Mesendoderm (in vitro differentiated cells): ENCODE results near the gene HOMER1.

Experiments used
- DNase-seq: peaks from one replicate; pipeline ENCODE4 v3.0.0; 2013
- H2AK5ac ChIP-seq: 2 replicates; pipeline ENCODE4 v1.6.1; 2013; ENCODE audit warnings: low read length, inconsistent platforms
- H2BK120ac ChIP-seq: 2 replicates; pipeline ENCODE4 v1.6.1; 2013; ENCODE audit warnings: low read depth, mild to moderate bottlenecking, low read length, moderate library complexity, mixed read lengths
- H2BK15ac ChIP-seq: replicated peaks from 2 replicates; pipeline ENCODE4 v1.6.1; 2013; ENCODE audit warnings: low read depth, mild to moderate bottlenecking, moderate library complexity
- H2BK5ac ChIP-seq: 2 replicates; pipeline ENCODE4 v1.6.1; 2013; ENCODE audit warnings: low read length, inconsistent platforms
- H3K18ac ChIP-seq: 2 replicates; pipeline ENCODE4 v1.6.1; 2013; ENCODE audit warnings: mild to moderate bottlenecking, low read length, mixed read lengths
- H3K23ac ChIP-seq: one replicate; pipeline ENCODE4 v1.6.1; 2013; ENCODE audit warnings: low read length
- H3K27ac ChIP-seq: 2 replicates; pipeline ENCODE4 v1.5.1; 2013; ENCODE audit warnings: low read depth, mild to moderate bottlenecking, inconsistent platforms, low read length, moderate library complexity
- H3K27me3 ChIP-seq: 2 replicates; pipeline ENCODE4 v1.6.1; 2013; ENCODE audit warnings: low read length, control low read depth, mild to moderate bottlenecking, inconsistent platforms; ENCODE audit not compliant: insufficient read depth, poor library complexity
- H3K36me3 ChIP-seq: 2 replicates; pipeline ENCODE4 v1.6.1; 2013; ENCODE audit warnings: low read length, inconsistent platforms; ENCODE audit not compliant: control insufficient read depth, insufficient read depth
- H3K4ac ChIP-seq: one replicate; pipeline ENCODE4 v1.6.1; 2013; ENCODE audit warnings: low read depth, mild to moderate bottlenecking, low read length, moderate library complexity
- H3K4me1 ChIP-seq: 2 replicates; pipeline ENCODE4 v1.6.1; 2013; ENCODE audit warnings: low read depth, low read length, inconsistent platforms; ENCODE audit not compliant: control insufficient read depth
- H3K4me2 ChIP-seq: 2 replicates; pipeline ENCODE4 v1.6.1; 2013; ENCODE audit warnings: low read length
- H3K4me3 ChIP-seq: 2 replicates; pipeline ENCODE4 v1.5.1; 2013; ENCODE audit warnings: mild to moderate bottlenecking, low read length
- H3K56ac ChIP-seq: one replicate; pipeline ENCODE4 v1.6.1; 2013; ENCODE audit warnings: low read length
- H3K79me1 ChIP-seq: 2 replicates; pipeline ENCODE4 v1.6.1; 2013; ENCODE audit warnings: low read length, inconsistent platforms
- H3K79me2 ChIP-seq: 2 replicates; pipeline ENCODE4 v1.6.1; 2013; ENCODE audit warnings: mild to moderate bottlenecking, low read length; ENCODE audit not compliant: control insufficient read depth, insufficient read depth
- H3K9ac ChIP-seq: 2 replicates; pipeline ENCODE4 v1.6.1; 2013; ENCODE audit warnings: low read length, inconsistent platforms
- H4K5ac ChIP-seq: one replicate; pipeline ENCODE4 v1.6.1; 2013; ENCODE audit warnings: low read length
- H4K8ac ChIP-seq: one replicate; pipeline ENCODE4 v1.6.1; 2013; ENCODE audit warnings: low read depth, mild to moderate bottlenecking, control low read depth, low read length, moderate library complexity
- WGBS: extraction: QIAGEN DNeasy Blood & Tissue Kit; methylation state at CpG from one replicate; pipeline ENCODE4 v1.1.7; 2013; ENCODE audit warnings: low lambda C conversion rate, missing lambda C conversion rate; ENCODE audit not compliant: insufficient coverage; ENCODE audit errors: extremely low coverage; 5-methylcytosine and 5-hydroxymethylcytosine counted together

The HOMER1 gene

DNA sequence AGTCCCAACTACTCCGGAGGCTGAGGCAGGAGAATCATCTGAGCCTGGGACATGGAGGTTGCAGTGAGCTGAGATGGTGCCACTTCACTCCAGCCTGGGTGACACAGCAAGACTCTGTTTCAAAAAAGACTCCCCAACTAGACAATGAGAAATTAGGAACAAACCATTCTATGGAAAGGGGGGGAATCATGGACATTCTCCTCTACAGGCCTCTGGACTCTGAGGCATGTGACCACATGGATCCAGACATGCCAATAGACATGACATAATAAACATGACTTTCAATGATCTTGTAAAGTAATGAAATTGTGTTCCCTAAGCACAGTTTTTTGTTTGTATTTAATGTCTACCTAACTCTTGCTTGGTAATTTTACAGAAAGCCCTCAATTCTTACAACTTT is 8.8 kb downstream of the HOMER1 start:
- H3K56ac ChIP-seq, result no peak overlapping the region
- H2BK15ac ChIP-seq, result no peak overlapping the region
- H3K23ac ChIP-seq, result no peak overlapping the region
- H3K79me2 ChIP-seq, result peaks cover 40% of the 10 kb centered on the region
- H3K4me1 ChIP-seq, result peaks cover 13% of the 10 kb centered on the region
- peaks cover 8% of the 10 kb centered on the region for H3K79me1 ChIP-seq
- no peak for DNase-seq
- H3K27ac ChIP-seq, result no peak overlapping the region
- H4K5ac ChIP-seq, result no peak overlapping the region
- H2BK5ac ChIP-seq, result no peak overlapping the region
- H3K27me3 ChIP-seq, result no peaks in the 10 kb centered on the region
- no peak overlapping the region for H3K18ac ChIP-seq
- no CpG with 5 or more reads among the region's 1 CpG for whole genome bisulfite sequencing
- H3K9ac ChIP-seq, result no peak overlapping the region
- H3K4me2 ChIP-seq, result no peak overlapping the region
- no peak overlapping the region for H4K8ac ChIP-seq
- no peak overlapping the region for H2AK5ac ChIP-seq
- H3K4ac ChIP-seq, result no peak overlapping the region
- H2BK120ac ChIP-seq, result no peak overlapping the region
- H3K36me3 ChIP-seq, result no peaks in the 10 kb centered on the region
- no peak overlapping the region for H3K4me3 ChIP-seq

GRCh38 chr5:79503794-79504495 is 10.0 kb downstream of the HOMER1 start:
- Histone ChIP-seq H3K4me3 (no peak overlapping the region), H3K79me1 (peaks cover 10% of the 10 kb centered on the region), H3K23ac (no peak overlapping the region), H3K4ac (no peak overlapping the region), H2BK120ac (no peak overlapping the region), H3K4me1 (peaks cover 5% of the 10 kb centered on the region), H2AK5ac (no peak overlapping the region), H2BK5ac (no peak overlapping the region), H3K79me2 (peaks cover 33% of the 10 kb centered on the region), H4K8ac (no peak overlapping the region), H4K5ac (no peak overlapping the region), H3K4me2 (no peak overlapping the region), H3K27ac (no peak overlapping the region), H3K9ac (no peak overlapping the region), H3K56ac (no peak overlapping the region), H3K36me3 (no peaks in the 10 kb centered on the region), H2BK15ac (no peak overlapping the region), H3K27me3 (no peaks in the 10 kb centered on the region), H3K18ac (no peak overlapping the region)
- DNase-seq, result no peak
- no CpG with 5 or more reads among the region's 3 CpGs for WGBS

GRCh38 chr5:79499640-79500273 is 14.2 kb downstream of the HOMER1 start:
- no peak overlapping the region for H3K23ac ChIP-seq
- H2BK15ac ChIP-seq, result no peak overlapping the region
- H3K4me2 ChIP-seq, result no peak overlapping the region
- no peak overlapping the region for H4K5ac ChIP-seq
- no peak overlapping the region for H2BK120ac ChIP-seq
- H2AK5ac ChIP-seq, result no peak overlapping the region
- peaks cover 8% of the 10 kb centered on the region for H3K79me1 ChIP-seq
- no peak for DNase-seq
- H3K56ac ChIP-seq, result no peak overlapping the region
- H3K36me3 ChIP-seq, result no peaks in the 10 kb centered on the region
- no peak overlapping the region for H3K27ac ChIP-seq
- WGBS, result no CpG with 5 or more reads among the region's 4 CpGs
- H3K4ac ChIP-seq, result no peak overlapping the region
- no peak overlapping the region for H3K4me3 ChIP-seq
- H3K9ac ChIP-seq, result no peak overlapping the region
- H3K18ac ChIP-seq, result no peak overlapping the region
- peaks cover 19% of the 10 kb centered on the region for H3K79me2 ChIP-seq
- H2BK5ac ChIP-seq, result no peak overlapping the region
- H3K27me3 ChIP-seq, result no peaks in the 10 kb centered on the region
- H4K8ac ChIP-seq, result no peak overlapping the region
- H3K4me1 ChIP-seq, result peaks cover 5% of the 10 kb centered on the region

DNA sequence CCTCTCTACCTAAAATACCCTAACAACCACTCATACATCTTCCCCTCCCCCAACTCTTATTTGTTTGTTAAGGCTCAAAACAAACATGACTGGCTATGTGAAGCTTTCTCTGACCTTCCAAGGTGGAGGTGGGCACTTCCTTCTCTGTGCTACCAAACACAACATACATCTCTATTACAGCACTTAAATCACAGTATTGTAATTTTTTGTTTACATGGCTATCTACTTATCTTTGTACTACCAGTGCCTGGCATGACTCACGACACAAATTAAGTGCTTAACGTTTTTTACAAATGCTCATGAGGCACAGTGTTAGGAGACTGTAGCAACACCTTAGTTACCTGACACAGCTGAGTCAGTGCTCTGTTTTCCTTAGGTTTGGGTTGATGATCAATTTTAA is 18.6 kb downstream of the HOMER1 start:
- Histone ChIP-seq H4K8ac (no peak overlapping the region), H3K9ac (no peak overlapping the region), H3K27me3 (no peaks in the 10 kb centered on the region), H2BK15ac (no peak overlapping the region), H3K23ac (no peak overlapping the region), H3K79me1 (peaks cover 8% of the 10 kb centered on the region), H2BK120ac (no peak overlapping the region), H3K4ac (no peak overlapping the region), H3K4me2 (no peak overlapping the region), H2AK5ac (no peak overlapping the region), H2BK5ac (no peak overlapping the region), H3K27ac (no peak overlapping the region), H3K18ac (no peak overlapping the region), H3K79me2 (peaks cover 13% of the 10 kb centered on the region), H3K4me1 (peaks cover 5% of the 10 kb centered on the region), H4K5ac (no peak overlapping the region), H3K4me3 (no peak overlapping the region), H3K56ac (no peak overlapping the region), H3K36me3 (no peaks in the 10 kb centered on the region)
- peak; percentile 72 for DNase-seq
- WGBS, result no CpG with 5 or more reads among the region's 2 CpGs

DNA sequence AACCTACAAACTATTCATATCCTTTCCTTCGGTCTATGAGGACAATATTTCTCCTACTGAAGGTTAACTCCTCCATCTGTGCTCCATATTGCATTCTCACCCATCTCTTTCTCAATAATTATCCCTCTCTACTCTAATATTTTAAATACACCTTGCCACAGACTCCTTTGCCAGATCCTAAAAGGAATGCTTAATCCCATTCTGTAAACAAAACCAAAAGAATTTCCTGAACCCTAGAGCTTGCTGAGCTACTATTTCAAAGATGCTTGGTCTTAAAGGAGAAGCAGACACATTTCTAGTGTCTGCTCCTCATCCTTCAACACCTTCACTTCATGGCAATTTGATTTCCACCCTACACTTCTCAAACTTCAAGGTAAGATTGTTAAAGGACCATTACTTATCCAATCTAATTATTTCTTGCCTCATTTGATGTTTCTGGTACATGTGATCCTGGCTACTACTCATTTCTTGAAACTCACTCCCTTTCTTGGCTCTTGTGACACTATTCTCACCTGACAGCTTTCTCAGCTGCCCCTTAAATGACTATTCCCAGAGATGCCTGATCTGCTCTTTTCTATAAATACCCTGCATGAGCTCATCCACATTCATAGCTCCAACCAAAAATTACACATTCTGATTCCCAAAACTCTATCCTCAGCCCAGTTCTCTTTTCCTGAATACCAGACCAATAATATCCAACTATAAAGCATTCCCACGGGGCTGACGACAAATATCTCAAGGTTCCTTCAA is 20.2 kb downstream of the HOMER1 start:
- H2BK15ac ChIP-seq, result no peak overlapping the region
- no peak overlapping the region for H3K4ac ChIP-seq
- no CpG with 5 or more reads among the region's 3 CpGs for whole genome bisulfite sequencing
- no peak overlapping the region for H3K27ac ChIP-seq
- no peak overlapping the region for H3K56ac ChIP-seq
- H3K18ac ChIP-seq, result no peak overlapping the region
- no peaks in the 10 kb centered on the region for H3K27me3 ChIP-seq
- H3K9ac ChIP-seq, result no peak overlapping the region
- no peak overlapping the region for H2BK120ac ChIP-seq
- H3K4me2 ChIP-seq, result no peak overlapping the region
- H3K23ac ChIP-seq, result no peak overlapping the region
- H2AK5ac ChIP-seq, result no peak overlapping the region
- peaks cover 11% of the 10 kb centered on the region for H3K79me2 ChIP-seq
- no peak overlapping the region for H3K4me3 ChIP-seq
- H4K8ac ChIP-seq, result no peak overlapping the region
- DNase-seq, result no peak
- H3K4me1 ChIP-seq, result peaks cover 5% of the 10 kb centered on the region
- no peak overlapping the region for H4K5ac ChIP-seq
- no peaks in the 10 kb centered on the region for H3K36me3 ChIP-seq
- no peak overlapping the region for H2BK5ac ChIP-seq
- peaks cover 9% of the 10 kb centered on the region for H3K79me1 ChIP-seq
